Small intestine (tissue), 7 donors: ENCODE data around the gene NFS1. TPM values are rescaled to one million over a fixed set of nuclear protein-coding genes. Genes with fewer than 3 reads are reported as not detected.
"Not testable (repeated sequence)": the region's sequence is repeated elsewhere in the genome, so short reads cannot be mapped to it uniquely, and the experiment has no call there.

ENCODE experiments used
- DNase-seq, 2 donors: peaks; one replicate each; pipeline versions ENCODE4 v3.0.0 to v3.0.0-alpha.2; 2013
- FAIRE-seq: peaks from 2 replicates; lab custom pipeline; 2012; peaks lifted over from hg19 to GRCh38; lab: Jason Lieb, UNC
- H3K27ac ChIP-seq, 3 donors: one replicate each; pipeline ENCODE4 v1.5.1; 2013; ENCODE audit warnings: low read length in 2 of 3, mild to moderate bottlenecking in 2 of 3, control low read depth in 1 of 3, inconsistent platforms in 1 of 3, low read depth in 1 of 3, moderate library complexity in 1 of 3
- H3K27me3 ChIP-seq, 3 donors: one replicate each; pipeline ENCODE4 v1.6.1; 2013; ENCODE audit warnings: low read length in 3 of 3, inconsistent platforms in 1 of 3; ENCODE audit not compliant: control insufficient read depth in 3 of 3, insufficient read depth in 3 of 3
- H3K36me3 ChIP-seq, 3 donors: one replicate each; pipeline ENCODE4 v1.6.1; 2013; ENCODE audit warnings: low read length in 3 of 3, inconsistent platforms in 1 of 3, low read depth in 1 of 3, mild to moderate bottlenecking in 1 of 3, moderate library complexity in 1 of 3; ENCODE audit not compliant: control insufficient read depth in 3 of 3, insufficient read depth in 2 of 3
- H3K4me1 ChIP-seq, 3 donors: one replicate each; pipeline ENCODE4 v1.6.1; 2013; ENCODE audit warnings: low read length in 2 of 3, inconsistent platforms in 1 of 3, low read depth in 1 of 3, mild to moderate bottlenecking in 1 of 3, moderate library complexity in 1 of 3; ENCODE audit not compliant: control insufficient read depth in 3 of 3, insufficient read depth in 2 of 3
- H3K4me3 ChIP-seq, 3 donors: one replicate each; pipeline ENCODE4 v1.5.1; 2013; ENCODE audit warnings: low read length in 3 of 3, control low read depth in 1 of 3, inconsistent platforms in 1 of 3, low read depth in 1 of 3, mild to moderate bottlenecking in 1 of 3, moderate library complexity in 1 of 3
- H3K9me3 ChIP-seq, 2 donors: one replicate each; pipeline ENCODE4 v1.6.1; 2013; ENCODE audit warnings: low read depth in 1 of 2, low read length in 1 of 2; ENCODE audit not compliant: control insufficient read depth in 2 of 2, insufficient read depth in 1 of 2
- whole genome bisulfite sequencing, 3 donors: extraction: QIAGEN DNeasy Blood & Tissue Kit; methylation state at CpG; one replicate each; pipeline ENCODE4 v1.1.7; 2013; 5-methylcytosine and 5-hydroxymethylcytosine counted together
- polyA plus RNA-seq, 4 donors: library from polyadenylated mRNA; stranded (reverse) in 3 of 4; unstranded in 1 of 4; fragments of 200-250 nt in 3 of 4; fragments of 120-200 nt in 1 of 4; gene quantifications; one replicate each; pipeline versions ENCODE4 v1.2.1 to v1.2.3, GENCODE V29; 2013
- donor health status: healthy with polysubstance abuse.
- donor health status: control.
- donor health status: control.
- donor health status: Bipolar disorder and iron deficiency.
- donor health status: healthy.

Gene NFS1
- polyA plus RNA-seq, 4 donors = 21.9 to 39.6 (median 34.1) TPM

DNA sequence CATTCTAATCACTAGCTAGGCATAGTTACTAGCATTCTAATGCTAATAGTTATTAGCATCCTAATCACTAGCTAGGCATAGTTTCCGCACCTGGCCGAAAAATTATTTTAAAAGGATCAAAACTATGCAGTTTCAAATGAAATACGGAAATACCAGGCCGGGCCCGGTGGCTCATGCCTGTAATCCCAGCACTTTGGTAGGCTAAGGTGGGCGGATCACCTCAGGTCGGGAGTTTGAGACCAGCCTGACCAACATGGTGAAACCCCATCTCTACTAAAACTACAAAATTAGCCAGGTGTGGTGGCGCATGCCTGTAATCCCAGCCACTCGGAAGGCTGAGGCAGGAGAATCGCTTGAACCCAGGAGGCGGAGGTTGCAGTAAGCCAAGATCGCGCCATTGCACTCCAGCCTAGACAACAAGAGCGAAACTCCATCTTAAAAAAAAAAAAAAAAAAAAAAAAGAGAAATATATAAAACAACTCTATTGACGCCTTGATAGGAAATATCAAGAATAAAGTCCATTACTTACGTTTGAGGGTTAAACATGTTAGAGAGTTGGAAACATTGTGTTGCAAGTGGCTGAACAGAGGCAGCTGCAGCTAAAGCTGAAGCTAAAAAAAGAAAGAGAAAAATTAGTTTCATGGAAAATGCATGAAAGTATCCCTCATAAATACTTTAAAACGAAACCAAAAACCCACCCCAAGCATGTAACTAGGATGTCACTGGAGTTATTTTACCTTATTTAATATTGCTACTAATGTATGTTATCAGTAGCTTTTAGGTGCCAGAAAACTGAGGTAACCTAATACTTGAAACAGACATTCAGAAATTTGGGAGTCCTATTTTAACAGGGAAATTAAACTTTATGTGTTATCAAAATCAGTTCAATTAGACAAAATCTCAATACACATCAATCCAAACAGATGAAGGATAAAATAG lies 7.7 kb upstream of the NFS1 start:
- H3K9me3 ChIP-seq, H3K4me1 ChIP-seq, H3K27ac ChIP-seq, H3K27me3 ChIP-seq, FAIRE-seq, H3K4me3 ChIP-seq, DNase-seq: not testable (repeated sequence)
- 92 to 93% (median 93%) methylated on average over 17 of the region's 17 CpGs for WGBS, 3 donors
- peaks cover 18 to 36% (median 28%) of the 10 kb centered on the region in 3 donors for H3K36me3 ChIP-seq

DNA sequence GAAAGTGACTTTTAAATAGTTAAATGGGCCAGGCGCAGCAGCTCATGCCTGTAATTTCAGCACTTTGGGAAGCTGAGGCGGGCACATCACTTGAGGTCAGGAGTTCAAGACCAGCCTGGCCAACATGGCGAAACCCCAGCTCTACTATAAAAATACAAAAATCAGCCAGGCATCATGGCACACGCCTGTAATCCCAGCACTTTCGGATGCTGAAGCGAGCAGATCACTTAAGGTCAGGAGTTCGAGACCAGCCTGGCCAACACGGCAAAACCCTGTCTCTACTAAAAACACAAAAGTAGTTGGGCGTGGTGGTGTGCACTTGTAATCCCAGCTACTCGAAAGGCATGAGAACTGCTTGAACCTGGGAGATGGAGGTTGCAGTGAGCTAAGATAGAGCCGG lies 6.7 kb upstream of the NFS1 start:
- not testable (repeated sequence) for H3K9me3 ChIP-seq, FAIRE-seq, DNase-seq, H3K27me3 ChIP-seq, H3K4me3 ChIP-seq, H3K4me1 ChIP-seq, H3K27ac ChIP-seq
- WGBS, 3 donors = 89 to 92% (median 91%) methylated on average over 11 of the region's 11 CpGs
- peaks cover 15 to 33% (median 32%) of the 10 kb centered on the region in 3 donors for H3K36me3 ChIP-seq

DNA sequence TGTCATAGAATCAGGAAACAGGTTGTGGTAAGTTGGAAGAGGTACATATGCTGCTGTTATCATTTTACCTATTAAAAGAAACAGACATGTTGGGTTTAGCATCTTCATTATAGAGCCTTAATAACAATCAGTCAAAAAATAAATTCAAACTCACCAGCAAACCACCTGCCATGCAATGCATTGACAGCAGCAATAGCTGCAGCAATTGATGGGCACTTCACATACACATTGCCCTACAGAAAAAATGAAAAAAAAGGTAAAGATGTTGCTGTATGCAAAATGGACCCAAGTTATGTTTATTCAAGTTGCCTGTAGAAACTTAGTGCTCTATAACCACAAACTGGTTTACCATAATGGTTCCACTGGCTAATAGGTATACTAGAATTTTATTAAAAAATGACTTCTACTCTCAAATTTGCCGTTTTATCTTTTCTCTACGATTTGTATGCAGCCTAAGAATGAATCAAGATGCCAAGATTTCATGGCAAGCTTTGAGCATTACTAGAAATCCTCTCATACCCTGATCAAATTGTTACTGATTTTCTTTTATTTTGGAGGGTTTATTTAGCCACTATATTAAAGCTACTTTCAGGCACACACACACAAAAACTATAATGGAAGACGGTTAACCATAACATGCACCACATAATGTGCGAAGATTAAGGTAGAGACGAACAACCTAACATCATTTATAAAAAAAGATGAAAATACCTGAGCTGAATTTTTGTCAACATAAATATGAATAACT lies 5.5 kb upstream of the NFS1 start:
- Histone ChIP-seq H3K4me3 (no peak overlapping the region), H3K36me3 (peaks cover 20 to 35% (median 27%) of the 10 kb centered on the region in 3 donors), H3K27me3 (no peaks in the 10 kb centered on the region), H3K27ac (no peak overlapping the region), H3K9me3 (no peaks in the 10 kb centered on the region), H3K4me1 (peaks cover 0 to 6% (median 4%) of the 10 kb centered on the region in 3 donors)
- FAIRE-seq (no peak), DNase-seq (no peak)
- 84 to 88% (median 87%) methylated on average over 5 of the region's 5 CpGs for WGBS, 3 donors

DNA sequence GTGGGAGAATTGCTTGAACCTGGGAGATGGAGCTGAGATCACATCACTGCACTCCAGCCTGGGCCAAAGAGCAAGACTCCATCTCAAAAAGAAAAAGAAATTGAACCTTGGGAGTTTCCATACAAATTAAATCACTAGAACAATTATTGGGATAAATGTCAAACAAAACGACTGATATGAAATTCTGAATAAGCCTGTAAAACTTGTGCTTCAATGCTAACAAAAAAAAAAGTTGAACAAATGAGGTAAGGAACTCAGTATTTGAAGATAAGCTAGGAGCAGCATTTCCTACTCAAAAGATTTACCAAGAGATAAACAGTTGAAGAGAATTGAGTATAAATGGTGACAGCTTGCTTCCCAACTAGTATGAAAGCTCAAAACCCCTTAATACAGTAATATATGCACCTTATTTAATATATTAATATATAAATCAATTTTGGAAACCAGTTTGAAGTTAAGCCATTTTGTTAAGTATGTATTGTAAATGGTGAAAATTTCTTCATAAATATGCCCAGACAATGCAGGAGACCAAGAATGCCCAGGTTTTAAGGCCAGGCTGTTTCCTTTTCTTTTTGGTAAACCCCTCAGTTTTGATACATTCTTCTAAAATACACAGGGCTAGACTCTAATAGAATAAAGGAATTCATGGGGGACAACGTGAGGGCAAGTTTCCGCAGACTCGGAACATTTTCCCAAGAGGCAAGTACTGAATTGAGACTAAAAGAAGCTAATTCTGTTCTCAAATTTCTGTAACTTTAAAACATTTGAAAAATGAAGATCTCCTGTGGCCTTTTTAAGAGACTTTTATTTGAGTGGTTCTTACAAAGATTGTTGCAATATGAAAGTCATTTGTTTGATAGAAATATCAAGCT lies 3.9 kb upstream of the NFS1 start:
- H3K36me3 ChIP-seq = peaks cover 20 to 35% (median 24%) of the 10 kb centered on the region in 3 donors
- no peak for FAIRE-seq
- no peaks in the 10 kb centered on the region for H3K27me3 ChIP-seq
- 55 to 72% (median 71%) methylated on average over 4 of the region's 4 CpGs for WGBS, 3 donors
- no peaks in the 10 kb centered on the region for H3K9me3 ChIP-seq
- peaks cover 0 to 8% (median 6%) of the 10 kb centered on the region in 3 donors for H3K4me1 ChIP-seq
- no peak overlapping the region for H3K27ac ChIP-seq
- DNase-seq = no peak
- H3K4me3 ChIP-seq = no peak overlapping the region

DNA sequence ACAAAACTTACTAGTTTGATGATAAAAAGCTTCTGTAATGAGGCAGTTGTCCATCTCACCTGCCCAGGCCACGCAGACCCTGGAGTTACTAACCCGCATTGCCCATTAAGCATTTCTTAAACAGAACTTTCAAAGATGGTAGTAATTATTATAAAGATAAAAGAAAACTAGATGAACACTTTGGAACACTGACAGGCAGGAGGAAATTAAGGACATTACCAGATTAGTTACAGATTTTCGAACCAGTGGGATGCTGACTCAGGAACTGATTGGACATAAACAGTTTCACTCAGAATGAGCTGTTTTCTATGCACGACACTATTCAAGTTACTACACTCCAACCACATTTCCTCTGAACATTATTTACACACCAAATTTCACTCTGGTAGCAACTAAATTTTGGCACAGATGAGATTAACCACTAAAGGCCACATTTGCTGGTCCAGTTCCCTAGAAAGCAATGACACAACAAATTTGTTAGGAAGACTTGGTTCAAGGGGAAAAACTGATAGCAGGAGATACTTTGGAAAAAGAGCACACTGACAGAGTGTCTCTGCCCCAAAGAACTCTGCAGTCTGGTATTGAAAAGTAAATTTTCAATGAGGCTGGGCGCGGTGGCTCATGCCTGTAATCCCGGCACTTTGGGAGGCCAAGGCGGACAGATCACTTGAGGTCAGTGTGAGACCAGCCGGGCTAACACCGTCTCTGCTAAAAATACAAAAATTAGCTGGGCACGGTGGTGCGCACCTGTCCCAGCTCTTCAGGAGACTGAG lies 3.1 kb upstream of the NFS1 start:
- Histone ChIP-seq H3K36me3 (peaks cover 20 to 39% (median 24%) of the 10 kb centered on the region in 3 donors), H3K27ac (no peak overlapping the region), H3K27me3 (no peaks in the 10 kb centered on the region), H3K4me1 (peaks cover 0 to 9% (median 6%) of the 10 kb centered on the region in 3 donors), H3K4me3 (no peak overlapping the region), H3K9me3 (no peaks in the 10 kb centered on the region)
- WGBS, 3 donors = 82 to 89% (median 86%) methylated on average over 12 of the region's 12 CpGs
- FAIRE-seq (no peak), DNase-seq (no peak)

DNA sequence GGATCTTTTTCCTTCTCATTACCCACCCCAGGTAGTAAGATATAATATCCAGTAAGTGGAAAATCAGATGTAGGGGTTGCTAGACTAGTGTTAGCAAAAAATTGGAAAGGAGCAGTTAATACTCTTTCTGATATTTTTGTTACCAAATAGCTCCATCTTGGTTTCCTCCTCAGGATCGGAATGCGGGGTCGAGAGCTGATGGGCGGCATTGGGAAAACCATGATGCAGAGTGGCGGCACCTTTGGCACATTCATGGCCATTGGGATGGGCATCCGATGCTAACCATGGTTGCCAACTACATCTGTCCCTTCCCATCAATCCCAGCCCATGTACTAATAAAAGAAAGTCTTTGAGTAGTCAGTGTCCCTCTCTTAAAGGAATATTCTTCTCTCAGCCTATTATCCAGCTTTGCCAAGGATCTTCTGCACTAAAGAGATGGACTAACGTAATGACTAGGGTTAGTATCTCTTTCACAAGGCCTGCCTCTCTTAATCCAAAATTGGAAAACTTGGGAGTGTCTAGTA lies 1.5 kb upstream of the NFS1 start:
- FAIRE-seq = no peak

DNA sequence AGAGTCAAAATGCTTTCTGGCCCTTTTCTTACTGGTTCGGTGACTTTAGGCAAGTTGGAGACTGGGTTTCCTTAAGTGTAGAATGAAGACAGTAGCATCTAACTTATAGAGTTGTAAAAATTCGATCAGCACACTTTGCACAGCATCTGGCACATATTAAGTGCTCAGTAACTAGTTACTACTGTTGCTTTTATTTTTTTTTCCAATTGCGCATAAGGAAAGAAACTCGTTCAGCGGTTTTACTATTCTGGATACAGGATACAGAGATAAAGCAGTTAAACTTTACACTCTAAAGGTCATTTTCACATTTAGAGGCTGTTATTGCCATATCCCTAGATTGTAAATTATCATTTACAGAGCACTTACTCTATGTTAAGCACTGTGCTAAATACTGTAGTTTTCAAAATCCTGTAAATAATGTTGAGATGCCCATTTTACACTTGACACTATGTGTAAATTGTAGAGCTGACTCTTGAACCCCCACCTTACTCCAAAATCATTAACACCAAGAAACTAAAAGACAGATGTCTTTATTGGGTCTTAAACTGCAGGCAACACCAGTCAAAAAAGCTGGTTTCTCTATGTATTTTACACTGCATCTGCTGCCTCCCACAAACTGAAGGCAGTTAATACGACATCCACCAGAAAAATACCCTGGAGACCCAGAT lies 939 bp upstream of the NFS1 start:
- Histone ChIP-seq H3K9me3 (no peaks in the 10 kb centered on the region), H3K27me3 (no peaks in the 10 kb centered on the region), H3K4me3 (peak overlapping the region; percentile 90 to 96 (median 93)), H3K27ac (peak overlapping the region; percentile 91 to 94 (median 93)), H3K36me3 (peaks cover 13 to 28% (median 16%) of the 10 kb centered on the region in 3 donors), H3K4me1 (peaks cover 0 to 9% (median 6%) of the 10 kb centered on the region in 3 donors)
- peak; percentile 48 to 51 for DNase-seq
- 12 to 18% (median 15%) methylated on average over 6 of the region's 6 CpGs for WGBS, 3 donors
- FAIRE-seq = no peak

More for the DNA sequence above, 1.5 kb upstream of the NFS1 start:
- H3K4me3 ChIP-seq = no peak overlapping the region
- WGBS, 3 donors = 92 to 97% (median 93%) methylated on average over 7 of the region's 7 CpGs
- peaks cover 16 to 31% (median 17%) of the 10 kb centered on the region in 3 donors for H3K36me3 ChIP-seq
- peaks cover 0 to 9% (median 6%) of the 10 kb centered on the region in 3 donors for H3K4me1 ChIP-seq
- H3K27ac ChIP-seq = peak overlapping the region in 1 of 3 donors; percentile 25
- H3K27me3 ChIP-seq = no peaks in the 10 kb centered on the region
- no peaks in the 10 kb centered on the region for H3K9me3 ChIP-seq
- no peak for DNase-seq
